ENCODE results near the gene TBXAS1. TPM values are rescaled to one million over a fixed set of nuclear protein-coding genes. Genes with fewer than 3 reads are reported as not detected.

Gene TBXAS1
- total and polyA plus RNA-seq, 4 donors = 4.1 to 22.4 (median 12.2) TPM

DNA sequence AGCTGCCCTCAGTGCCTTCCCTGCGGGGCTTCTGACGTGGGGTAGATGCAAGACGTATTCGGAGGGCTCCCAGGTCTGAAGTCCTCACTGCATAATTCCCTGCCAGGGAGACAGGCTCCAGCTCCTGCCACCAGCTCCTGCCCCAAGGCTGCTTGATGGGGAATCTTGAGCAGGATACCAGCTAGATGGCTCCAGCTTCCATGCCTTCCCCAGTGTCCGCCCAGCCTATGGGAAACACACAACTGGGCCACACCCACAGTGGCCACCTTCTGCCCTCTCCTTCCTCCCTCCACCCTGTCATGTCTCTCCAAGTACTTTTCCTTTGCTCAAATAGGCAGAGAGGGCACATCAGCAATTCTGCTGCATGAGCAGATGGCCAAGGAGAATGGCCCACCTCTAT is 137.9 kb downstream of the TBXAS1 start:
- TF ChIP-seq REST (IDR thresholded peaks at IDR 0.05) = no peak
- H3K27ac ChIP-seq (ENCODE audit: low read depth in 1 of 2, low read length in 2 of 2) = no peak overlapping the region
- no peak overlapping the region for H3K4me3 ChIP-seq (ENCODE audit: low read depth in 1 of 3, low read length in 3 of 3)
- DNase-seq (ENCODE audit: low spot score) = no peak
- 97% methylated on average over 5 of the region's 5 CpGs for WGBS
- no peaks in the 10 kb centered on the region for H3K36me3 ChIP-seq (ENCODE audit: control insufficient read depth in 4 of 4, insufficient read depth in 3 of 4, low read depth in 1 of 4, low read length in 3 of 4)
- H3K9ac ChIP-seq (ENCODE audit: low read depth in 1 of 2, low read length in 2 of 2) = no peak overlapping the region
- no peaks in the 10 kb centered on the region for H3K27me3 ChIP-seq (ENCODE audit: control insufficient read depth in 4 of 4, insufficient read depth in 4 of 4, low read length in 3 of 4)
- H3K4me1 ChIP-seq (ENCODE audit: control insufficient read depth in 4 of 4, insufficient read depth in 4 of 4, low read length in 3 of 4) = no peaks in the 10 kb centered on the region
- no peaks in the 10 kb centered on the region for H3K9me3 ChIP-seq (ENCODE audit: control insufficient read depth in 4 of 4, low read length in 3 of 4)

DNA sequence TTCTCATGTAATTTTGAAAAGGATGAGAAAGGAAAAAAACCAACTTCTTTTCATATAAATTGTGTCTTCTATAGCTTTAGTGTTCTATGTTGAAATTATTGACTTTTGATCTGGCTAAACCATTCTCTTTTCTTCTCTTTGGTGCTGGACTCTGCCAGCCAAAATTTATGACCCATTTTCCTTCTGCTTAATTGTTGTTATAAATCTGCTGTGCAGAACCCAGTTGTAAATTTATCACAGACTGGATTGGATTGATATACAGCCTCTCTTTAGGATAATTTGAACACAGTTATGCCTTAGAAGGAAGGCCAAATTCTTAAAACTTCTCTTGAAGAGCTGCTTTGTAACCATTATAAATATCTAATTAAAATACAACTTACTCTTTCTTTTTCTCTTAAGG is 139.9 kb downstream of the TBXAS1 start:
- Histone ChIP-seq H3K27ac (ENCODE audit: low read depth in 1 of 2, low read length in 2 of 2) (no peak overlapping the region), H3K9ac (ENCODE audit: low read depth in 1 of 2, low read length in 2 of 2) (no peak overlapping the region), H3K36me3 (ENCODE audit: control insufficient read depth in 4 of 4, insufficient read depth in 3 of 4, low read depth in 1 of 4, low read length in 3 of 4) (no peaks in the 10 kb centered on the region), H3K4me1 (ENCODE audit: control insufficient read depth in 4 of 4, insufficient read depth in 4 of 4, low read length in 3 of 4) (no peaks in the 10 kb centered on the region), H3K4me3 (ENCODE audit: low read depth in 1 of 3, low read length in 3 of 3) (no peak overlapping the region), H3K9me3 (ENCODE audit: control insufficient read depth in 4 of 4, low read length in 3 of 4) (no peaks in the 10 kb centered on the region), H3K27me3 (ENCODE audit: control insufficient read depth in 4 of 4, insufficient read depth in 4 of 4, low read length in 3 of 4) (no peaks in the 10 kb centered on the region)
- TF ChIP-seq MAX (IDR thresholded peaks at IDR 0.05) (no peak), CTCF (IDR thresholded peaks at IDR 0.05; ENCODE audit: low read depth, low read length, missing input control) (no peak), JUND (IDR thresholded peaks at IDR 0.05) (no peak), HNF4G (IDR thresholded peaks at IDR 0.05) (no peak), YY1 (IDR thresholded peaks at IDR 0.05) (no peak), RXRA (IDR thresholded peaks at IDR 0.05) (no peak), EGR1 (IDR thresholded peaks at IDR 0.05; ENCODE audit: low read depth in 2 of 2) (no peak), FOXA1 (IDR thresholded peaks at IDR 0.05) (no peak), ATF3 (IDR thresholded peaks at IDR 0.05) (no peak), TAF1 (conservative IDR thresholded peaks at IDR 0.05) (no peak), HNF4A (conservative IDR thresholded peaks at IDR 0.05) (no peak), REST (IDR thresholded peaks at IDR 0.05) (no peak), NR2F2 (IDR thresholded peaks at IDR 0.05) (no peak), FOXA2 (IDR thresholded peaks at IDR 0.05) (no peak), ZBTB33 (IDR thresholded peaks at IDR 0.05) (no peak), SP1 (IDR thresholded peaks at IDR 0.05) (no peak), RAD21 (IDR thresholded peaks at IDR 0.05) (no peak), GABPA (IDR thresholded peaks at IDR 0.05 in 1 of 2, conservative IDR thresholded peaks at IDR 0.05 in 1 of 2) (no peak)
- DNase-seq (ENCODE audit: low spot score) = no peak

Data from liver (tissue), 9 donors.